ENCODE data around the gene OTX2. TPM values are rescaled to one million over a fixed set of nuclear protein-coding genes. Genes with fewer than 3 reads are reported as not detected.
A peak's percentile ranks its signal among the peaks of the same experiment; 100 is the strongest.

The OTX2 gene
- total RNA-seq: not detected

- Histone ChIP-seq H3K27ac (no peak within 1 kb of the TSS), H3K36me3 (no peaks in the 10 kb centered on the region), H3K4me1 (peaks cover 0 to 22% of the 10 kb centered on the region in 2 donors), H3K9me3 (no peaks in the 10 kb centered on the region), H3K4me3 (peak within 1 kb of the TSS in 1 of 2 donors; percentile 19), H3K27me3 (peaks cover 63 to 65% of the 10 kb centered on the region in 2 donors)
- no peak for TF ChIP-seq CTCF (IDR thresholded peaks at IDR 0.05)
- DNase-seq (ENCODE audit: low spot score): no peak
Observed at GRCh38 chr14:56810147-56810719, at the start of gene OTX2. OTX2 (minus strand) TSS chr14:56810479; CDS start chr14:56805456, 5,023 bp downstream.

GRCh38 chr14:56858422-56858821, 48.1 kb upstream of the OTX2 start:
- no peak overlapping the region for H3K27ac ChIP-seq
- no peaks in the 10 kb centered on the region for H3K4me1 ChIP-seq
- no peak overlapping the region for H3K4me3 ChIP-seq
- TF ChIP-seq CTCF (IDR thresholded peaks at IDR 0.05): no peak
- DNase-seq (ENCODE audit: low spot score): no peak
- no peaks in the 10 kb centered on the region for H3K9me3 ChIP-seq
- no peaks in the 10 kb centered on the region for H3K36me3 ChIP-seq
- no peaks in the 10 kb centered on the region for H3K27me3 ChIP-seq

- Histone ChIP-seq H3K27me3 (no peaks in the 10 kb centered on the region), H3K4me1 (no peaks in the 10 kb centered on the region)
- DNase-seq (ENCODE audit: low spot score): no peak
Observed at GRCh38 chr14:56857216-56857615, 46.9 kb upstream of the OTX2 start.

GRCh38 chr14:56855891-56856461, 45.7 kb upstream of the OTX2 start:
- TF ChIP-seq CTCF (IDR thresholded peaks at IDR 0.05): no peak
- DNase-seq (ENCODE audit: low spot score): no peak
- Histone ChIP-seq H3K36me3 (no peaks in the 10 kb centered on the region), H3K4me1 (no peaks in the 10 kb centered on the region), H3K4me3 (no peak overlapping the region), H3K9me3 (no peaks in the 10 kb centered on the region), H3K27me3 (no peaks in the 10 kb centered on the region), H3K27ac (no peak overlapping the region)

More at GRCh38 chr14:56857216-56857615, 46.9 kb upstream of the OTX2 start:
- no peaks in the 10 kb centered on the region for H3K36me3 ChIP-seq
- no peak overlapping the region for H3K27ac ChIP-seq
- no peak overlapping the region for H3K4me3 ChIP-seq
- no peak for TF ChIP-seq CTCF (IDR thresholded peaks at IDR 0.05)
- no peaks in the 10 kb centered on the region for H3K9me3 ChIP-seq

- H3K27ac ChIP-seq: no peak overlapping the region
- no peaks in the 10 kb centered on the region for H3K36me3 ChIP-seq
- no peak for DNase-seq (ENCODE audit: low spot score)
- no peaks in the 10 kb centered on the region for H3K4me1 ChIP-seq
- no peaks in the 10 kb centered on the region for H3K27me3 ChIP-seq
- H3K4me3 ChIP-seq: no peak overlapping the region
- no peaks in the 10 kb centered on the region for H3K9me3 ChIP-seq
- no peak for TF ChIP-seq CTCF (IDR thresholded peaks at IDR 0.05)
Observed at GRCh38 chr14:56854325-56854724, 44.0 kb upstream of the OTX2 start.

Measured in right atrium auricular region (tissue), 2 donors.